Endothelial cell of umbilical vein (primary cell): Measurements from ENCODE around the gene DOCK4.

Source experiments
- EZH2 ChIP-seq: IDR thresholded peaks from 2 replicates; pipeline ENCODE4 v1.6.1; 2012; ENCODE audit warnings: borderline replicate concordance, low read depth, mild to moderate bottlenecking, moderate library complexity, low read length, inconsistent platforms; ENCODE audit not compliant: severe bottlenecking
- FOS ChIP-seq: IDR thresholded peaks from 2 replicates; pipeline ENCODE4 v1.6.1; 2011; ENCODE audit warnings: mild to moderate bottlenecking, low read length, moderate library complexity, borderline replicate concordance; ENCODE audit not compliant: insufficient read depth
- GATA2 ChIP-seq: IDR thresholded peaks from 2 replicates; pipeline ENCODE4 v1.7.0; 2011; ENCODE audit warnings: low read depth, mild to moderate bottlenecking, moderate library complexity, mixed read lengths, low read length; ENCODE audit not compliant: insufficient read length, insufficient read depth
- JUN ChIP-seq: IDR thresholded peaks from 2 replicates; pipeline ENCODE4 v1.6.1; 2011; ENCODE audit warnings: borderline replicate concordance, low read depth; ENCODE audit not compliant: insufficient read length, insufficient read depth
- MYC ChIP-seq: IDR thresholded peaks from one replicate; pipeline ENCODE4 v1.6.1; 2011; ENCODE audit warnings: mild to moderate bottlenecking, low read depth, low read length
- POLR2A ChIP-seq: IDR thresholded peaks from 2 replicates; pipeline ENCODE4 v1.6.1; 2012; ENCODE audit warnings: low read depth, mild to moderate bottlenecking, control low read depth, low read length
- POLR2AphosphoS5 ChIP-seq: IDR thresholded peaks from 2 replicates; pipeline ENCODE4 v1.6.1; 2012; ENCODE audit warnings: low read depth, mild to moderate bottlenecking, control low read depth, low read length, moderate library complexity; ENCODE audit not compliant: insufficient read depth
- TF ChIP-seq, protein P1 (sequence below): IDR thresholded peaks from 2 replicates; pipeline ENCODE4 v1.6.1; 2011; ENCODE audit not compliant: insufficient read depth, insufficient read length
- TF ChIP-seq, protein P2 (sequence below), 2 donors: IDR thresholded peaks; 1 replicate in 1 of 2; 2 replicates in 1 of 2; pipeline ENCODE4 v1.5.1; 2011; ENCODE audit warnings: low read length in 2 of 2, mild to moderate bottlenecking in 2 of 2, moderate library complexity in 2 of 2, control low read depth in 1 of 2, inconsistent platforms in 1 of 2, low read depth in 1 of 2; ENCODE audit not compliant: insufficient read depth in 1 of 2; ENCODE audit errors: extremely low read depth in 1 of 2

DNA sequence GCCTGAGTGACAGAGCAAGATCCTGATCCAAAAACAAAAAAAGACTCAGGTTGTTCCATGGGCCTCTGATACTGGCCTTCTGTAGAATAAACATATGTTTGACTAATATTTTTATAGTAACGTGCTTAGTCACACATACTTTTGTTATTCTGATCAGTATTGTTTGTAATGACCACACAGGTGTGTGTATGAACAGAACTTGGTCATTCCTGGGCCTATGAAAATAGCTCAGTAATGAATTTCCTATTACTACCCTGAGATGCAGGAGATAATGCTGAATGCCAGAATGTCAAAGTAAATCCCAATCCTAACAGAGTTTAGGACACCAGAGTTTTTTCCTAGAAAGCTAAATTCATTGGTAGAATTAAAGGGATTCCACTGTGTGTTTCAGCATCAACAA, 108.7 kb downstream of the DOCK4 start:
- TF ChIP-seq POLR2A (no peak), EZH2 (no peak), POLR2AphosphoS5 (no peak), GATA2 (peak; percentile 62), FOS (no peak), JUN (no peak), MYC (no peak)
- TF ChIP-seq, protein P1, sequence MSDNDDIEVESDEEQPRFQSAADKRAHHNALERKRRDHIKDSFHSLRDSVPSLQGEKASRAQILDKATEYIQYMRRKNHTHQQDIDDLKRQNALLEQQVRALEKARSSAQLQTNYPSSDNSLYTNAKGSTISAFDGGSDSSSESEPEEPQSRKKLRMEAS: no peak
- TF ChIP-seq, protein P2, sequence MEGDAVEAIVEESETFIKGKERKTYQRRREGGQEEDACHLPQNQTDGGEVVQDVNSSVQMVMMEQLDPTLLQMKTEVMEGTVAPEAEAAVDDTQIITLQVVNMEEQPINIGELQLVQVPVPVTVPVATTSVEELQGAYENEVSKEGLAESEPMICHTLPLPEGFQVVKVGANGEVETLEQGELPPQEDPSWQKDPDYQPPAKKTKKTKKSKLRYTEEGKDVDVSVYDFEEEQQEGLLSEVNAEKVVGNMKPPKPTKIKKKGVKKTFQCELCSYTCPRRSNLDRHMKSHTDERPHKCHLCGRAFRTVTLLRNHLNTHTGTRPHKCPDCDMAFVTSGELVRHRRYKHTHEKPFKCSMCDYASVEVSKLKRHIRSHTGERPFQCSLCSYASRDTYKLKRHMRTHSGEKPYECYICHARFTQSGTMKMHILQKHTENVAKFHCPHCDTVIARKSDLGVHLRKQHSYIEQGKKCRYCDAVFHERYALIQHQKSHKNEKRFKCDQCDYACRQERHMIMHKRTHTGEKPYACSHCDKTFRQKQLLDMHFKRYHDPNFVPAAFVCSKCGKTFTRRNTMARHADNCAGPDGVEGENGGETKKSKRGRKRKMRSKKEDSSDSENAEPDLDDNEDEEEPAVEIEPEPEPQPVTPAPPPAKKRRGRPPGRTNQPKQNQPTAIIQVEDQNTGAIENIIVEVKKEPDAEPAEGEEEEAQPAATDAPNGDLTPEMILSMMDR (IDR thresholded peaks at IDR 0.05; ENCODE audit: extremely low read depth in 1 of 2, insufficient read depth in 1 of 2, low read depth in 1 of 2, low read length in 2 of 2): no peak
